Left kidney (tissue), 8 donors: ENCODE results near the gene RGS7BP. TPM values are rescaled to one million over a fixed set of nuclear protein-coding genes. Genes with fewer than 3 reads are reported as not detected.
A peak's percentile ranks its signal among the peaks of the same experiment; 100 is the strongest.

Source experiments
- DNase-seq: peaks from one replicate; pipeline ENCODE4 v3.0.0-alpha.2; 2013
- long read RNA-seq, 8 donors: transcript quantifications; one replicate each; lab custom pipeline, GENCODE V29; 2026
- polyA plus RNA-seq: library from polyadenylated mRNA; unstranded; fragments of 120-200 nt; gene quantifications from one replicate; pipeline ENCODE4 v1.2.1, GENCODE V29; 2013; ENCODE audit not compliant: insufficient read length

RGS7BP gene
- polyA plus RNA-seq: 9.5 TPM
- long read RNA-seq, donor 1, full-length matches to known transcripts: 6 of 6 reads
- long read RNA-seq, donor 1, partial matches to known transcripts: 0 of 6 reads
- long read RNA-seq, donor 1, other reads (novel, unspliced or antisense): 0 of 6 reads
- long read RNA-seq, donor 2, full-length matches to known transcripts: 1 of 1 reads
- long read RNA-seq, donor 2, partial matches to known transcripts: 0 of 1 reads
- long read RNA-seq, donor 2, other reads (novel, unspliced or antisense): 0 of 1 reads
- long read RNA-seq, donor 3, full-length matches to known transcripts: 2 of 2 reads
- long read RNA-seq, donor 3, partial matches to known transcripts: 0 of 2 reads
- long read RNA-seq, donor 3, other reads (novel, unspliced or antisense): 0 of 2 reads
- long read RNA-seq, donor 4: 0 reads
- long read RNA-seq, donor 5: 0 reads
- long read RNA-seq, donor 6, full-length matches to known transcripts: 1 of 1 reads
- long read RNA-seq, donor 6, partial matches to known transcripts: 0 of 1 reads
- long read RNA-seq, donor 6, other reads (novel, unspliced or antisense): 0 of 1 reads
- long read RNA-seq, donor 7, full-length matches to known transcripts: 4 of 4 reads
- long read RNA-seq, donor 7, partial matches to known transcripts: 0 of 4 reads
- long read RNA-seq, donor 7, other reads (novel, unspliced or antisense): 0 of 4 reads
- long read RNA-seq, donor 8, full-length matches to known transcripts: 1 of 1 reads
- long read RNA-seq, donor 8, partial matches to known transcripts: 0 of 1 reads
- long read RNA-seq, donor 8, other reads (novel, unspliced or antisense): 0 of 1 reads

DNA sequence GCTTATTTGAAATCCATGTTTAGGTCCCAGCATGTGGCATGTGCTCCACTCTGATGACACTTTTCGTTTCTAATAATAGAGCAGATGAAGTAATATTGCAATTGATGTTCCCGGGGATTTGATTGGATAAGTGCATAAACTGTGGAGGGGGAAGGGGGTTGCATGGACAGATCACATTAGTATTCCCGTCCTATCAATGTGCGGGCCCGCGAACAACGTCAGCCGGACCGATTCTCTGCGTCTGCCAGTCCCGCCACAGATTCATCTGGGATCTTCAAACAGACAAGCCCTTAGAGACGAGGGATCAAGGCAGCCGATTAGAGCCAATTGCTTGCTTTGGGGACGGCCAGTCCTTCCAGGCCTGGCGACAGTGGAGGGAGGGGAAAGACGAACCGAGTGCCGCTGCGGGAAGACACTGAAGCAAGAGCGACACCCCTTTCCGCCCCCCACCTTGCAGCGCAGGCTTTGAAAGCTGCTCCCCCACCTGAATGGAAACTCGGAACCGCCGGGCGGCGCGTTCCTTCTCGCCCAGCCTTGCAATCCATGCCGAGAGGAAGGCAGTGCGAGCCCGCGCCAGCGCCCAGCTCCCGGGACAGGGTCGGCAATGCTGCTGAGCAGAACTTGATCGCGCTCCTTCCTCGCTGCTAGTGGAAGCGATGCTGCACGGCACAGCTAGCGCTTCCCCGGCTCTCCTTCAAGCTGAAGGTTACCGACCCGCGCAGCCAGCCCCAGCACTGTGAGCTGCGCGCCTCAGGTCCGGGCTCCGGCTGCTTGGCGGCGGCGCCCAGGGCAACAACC is at the start of gene RGS7BP:
Gene RGS7BP, plus strand, starts transcription at position 247 of the 798 bp plus-strand sequence. CDS start 610 bp downstream, outside the sequence.
- peak; percentile 55 for DNase-seq

DNA sequence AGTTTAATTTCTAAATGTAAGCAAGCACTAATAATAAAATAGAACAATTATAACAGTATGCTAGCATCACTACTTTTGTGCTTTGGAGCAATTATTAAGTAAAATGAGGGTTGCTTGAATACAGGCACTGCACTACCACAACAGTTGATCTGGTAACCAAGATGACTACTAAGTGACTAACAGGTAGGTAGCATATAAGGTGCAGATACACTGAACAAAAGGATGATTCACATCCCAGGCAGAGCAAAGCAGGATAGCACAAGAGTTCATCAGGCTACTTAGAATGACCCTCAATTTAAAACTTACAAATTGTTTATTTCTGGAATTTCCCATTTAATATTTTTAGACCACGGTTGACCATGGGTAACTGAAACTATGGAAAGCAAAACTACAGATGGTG is 48.0 kb upstream of the RGS7BP start:
- no peak for DNase-seq

DNA sequence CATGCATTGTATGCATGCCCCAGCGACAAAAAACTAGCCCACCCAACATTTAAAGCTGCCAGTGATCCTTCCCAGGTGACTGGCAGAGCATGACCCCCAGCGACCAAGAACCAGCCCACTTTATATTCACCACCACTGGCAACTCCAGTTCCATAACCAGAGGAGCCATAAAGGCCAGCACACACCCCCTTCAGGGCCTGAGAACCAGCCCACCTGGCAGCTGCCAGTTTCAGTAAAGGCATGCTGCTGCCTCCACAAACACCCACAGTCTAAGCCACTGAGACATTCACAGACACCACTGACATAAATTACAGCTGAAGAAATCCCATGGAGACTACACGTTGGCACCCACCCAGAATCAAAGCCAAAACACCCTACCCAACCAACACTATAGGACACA is 46.9 kb upstream of the RGS7BP start:
- no peak for DNase-seq

DNA sequence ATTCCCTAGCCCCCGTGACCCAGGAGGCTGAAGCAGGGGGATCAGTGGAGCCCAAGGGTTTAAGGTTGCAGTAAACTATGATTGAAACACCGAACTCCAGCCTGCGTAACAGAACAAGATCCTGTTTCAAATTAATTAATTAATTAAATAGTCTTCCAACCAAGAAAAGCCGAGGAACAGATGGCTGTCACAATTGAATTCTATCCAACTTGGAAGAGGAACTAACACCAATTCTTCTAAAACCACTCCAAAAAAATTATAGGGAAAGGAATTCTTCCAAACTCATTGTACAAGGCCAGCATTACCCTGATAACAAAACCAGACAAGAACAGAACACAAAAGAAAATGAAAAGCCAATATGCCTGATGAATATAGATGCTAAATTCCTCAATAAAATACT is 43.4 kb upstream of the RGS7BP start:
- DNase-seq: no peak

DNA sequence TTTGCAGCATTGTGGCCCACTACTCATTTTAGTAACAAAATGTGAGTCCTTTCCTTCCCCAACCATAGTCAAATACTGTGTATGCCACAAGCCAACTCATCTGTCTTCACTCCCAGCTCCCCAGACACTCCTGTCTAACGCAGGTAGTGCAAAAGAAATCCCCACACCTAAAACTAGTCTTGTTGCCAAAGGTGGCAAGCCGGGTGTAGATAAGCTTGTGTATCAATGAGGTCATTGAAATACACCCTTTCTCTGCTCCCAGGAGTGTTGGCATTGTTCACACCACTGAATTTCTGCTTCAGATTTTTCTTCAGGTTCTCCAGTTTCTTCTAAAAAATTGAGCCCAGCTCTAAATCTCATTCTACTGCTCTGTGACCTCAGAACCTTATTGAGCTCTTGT is 19.7 kb upstream of the RGS7BP start:
- no peak for DNase-seq

DNA sequence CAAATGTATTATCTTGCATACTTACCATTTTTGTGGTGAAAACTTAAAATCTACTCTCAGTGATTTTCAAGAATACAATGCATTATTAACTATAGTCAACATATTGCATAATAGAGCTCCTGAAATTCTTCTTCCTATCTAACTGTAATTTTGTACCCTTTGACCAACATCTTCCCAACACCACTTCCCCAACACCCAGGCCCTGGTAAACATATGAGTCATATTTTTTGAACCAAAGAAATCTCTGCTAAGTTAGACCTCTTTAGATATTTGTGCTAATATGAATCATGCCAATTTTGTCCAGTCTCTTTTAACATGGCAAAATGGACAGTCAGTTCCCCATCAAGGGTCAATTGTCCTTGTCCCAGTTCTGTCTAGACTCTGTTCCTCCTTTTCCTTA is 18.5 kb upstream of the RGS7BP start:
- DNase-seq: no peak

DNA sequence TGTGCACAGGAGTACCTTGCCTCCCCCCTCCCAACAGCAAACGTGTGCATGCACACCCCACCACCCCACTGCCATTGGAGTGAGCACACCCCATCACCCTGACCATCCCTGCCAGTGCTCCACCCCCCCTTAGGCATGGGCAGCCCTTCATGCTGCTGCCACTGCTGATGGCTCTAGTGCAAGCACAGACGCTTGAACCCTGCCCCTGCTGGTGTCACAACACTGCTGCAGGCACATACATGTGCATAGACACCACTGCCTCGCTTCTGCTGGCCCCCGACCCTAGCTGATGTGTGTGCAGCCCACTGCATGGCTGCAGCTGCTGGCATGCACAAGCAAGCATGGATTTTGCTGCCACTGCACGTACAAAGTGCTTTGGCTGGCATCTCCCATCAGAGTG is 16.0 kb upstream of the RGS7BP start:
- DNase-seq: no peak

DNA sequence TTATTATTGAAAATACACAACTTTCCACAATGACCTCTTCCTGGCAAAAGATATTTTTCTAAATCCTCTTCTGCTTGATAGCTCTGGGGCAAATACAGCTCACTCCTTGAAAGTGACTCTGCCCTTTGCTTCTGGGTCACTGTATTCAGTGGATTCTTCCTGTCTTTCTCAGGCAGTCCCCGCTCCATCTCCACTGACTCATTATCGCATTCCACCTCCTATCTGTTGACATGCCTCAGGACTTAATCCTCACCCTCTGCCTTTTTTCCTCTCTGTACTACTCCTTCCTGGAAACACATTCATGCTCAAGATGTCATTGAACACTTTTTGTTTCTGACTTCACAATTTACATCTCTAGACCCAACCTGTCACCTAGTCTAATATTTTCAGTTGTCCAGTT is 8.4 kb upstream of the RGS7BP start:
- no peak for DNase-seq

DNA sequence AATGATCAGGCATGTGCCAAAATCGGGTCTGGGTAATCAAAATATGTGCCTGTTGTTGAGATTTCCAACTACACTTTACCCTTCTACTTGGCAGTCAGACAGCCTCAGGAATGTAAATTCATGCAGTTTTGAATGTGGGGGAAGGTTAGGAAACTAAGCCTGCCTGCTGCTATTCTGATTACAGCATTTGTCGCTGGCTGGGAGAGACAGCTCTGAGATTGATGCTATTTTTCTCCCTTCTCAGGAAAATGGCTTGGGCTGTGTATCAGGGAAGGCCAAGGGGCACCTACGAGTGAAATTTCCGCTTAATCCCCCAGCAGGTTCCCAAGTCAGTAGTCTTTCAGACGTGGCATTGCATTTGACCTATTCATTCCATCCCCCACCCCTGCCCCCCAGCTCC is 3.6 kb upstream of the RGS7BP start:
- DNase-seq: peak; percentile 12

DNA sequence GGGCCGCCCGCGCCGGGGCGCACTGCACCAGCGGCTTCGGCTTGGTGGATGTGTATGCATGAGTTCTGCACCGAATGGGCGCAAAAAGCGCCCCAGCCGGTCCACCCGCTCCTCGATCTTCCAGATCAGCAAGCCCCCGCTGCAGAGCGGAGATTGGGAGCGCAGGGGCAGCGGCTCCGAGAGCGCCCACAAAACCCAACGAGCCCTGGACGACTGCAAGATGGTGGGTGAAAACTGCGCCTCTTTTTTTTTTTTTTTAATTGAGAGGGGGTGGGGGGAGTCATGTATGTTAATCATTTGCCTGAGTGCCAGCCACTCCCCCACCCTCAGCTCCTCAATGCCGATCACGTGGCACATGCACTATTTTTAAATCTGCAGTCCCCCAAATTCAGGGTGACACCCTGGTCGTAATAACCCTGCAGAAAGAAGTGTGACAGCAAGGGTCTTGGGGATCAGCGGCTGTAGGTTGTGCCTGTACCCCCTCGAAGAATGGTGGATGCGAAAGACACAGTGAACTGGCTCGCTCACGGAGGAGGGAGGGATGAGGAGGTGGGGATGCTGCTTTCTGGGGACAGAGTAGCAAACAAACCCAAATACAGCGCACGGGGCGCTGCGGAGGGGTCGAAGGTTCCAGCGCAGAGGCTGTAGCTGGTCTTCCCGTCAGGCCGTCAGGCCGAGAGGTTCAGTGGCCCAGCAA is 900 bp downstream of the RGS7BP start:
- peak; percentile 36 for DNase-seq

DNA sequence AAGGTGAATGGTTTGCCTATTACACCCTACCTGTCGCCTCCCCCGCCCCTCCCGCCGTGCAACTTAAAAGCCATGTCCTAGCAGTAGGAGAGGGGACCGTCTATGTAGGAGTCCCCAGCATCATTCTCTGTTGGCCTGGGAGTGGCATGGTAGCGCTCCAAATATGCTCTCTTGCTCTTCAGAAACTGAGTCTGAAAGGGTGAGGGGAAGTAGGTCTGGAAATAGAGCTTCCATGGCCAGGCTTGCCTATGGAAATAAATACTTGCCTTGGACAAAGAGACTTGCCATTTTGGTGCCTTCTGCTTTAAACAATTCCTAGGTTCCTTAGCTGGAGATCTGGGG is 1.4 kb downstream of the RGS7BP start:
- DNase-seq: no peak

DNA sequence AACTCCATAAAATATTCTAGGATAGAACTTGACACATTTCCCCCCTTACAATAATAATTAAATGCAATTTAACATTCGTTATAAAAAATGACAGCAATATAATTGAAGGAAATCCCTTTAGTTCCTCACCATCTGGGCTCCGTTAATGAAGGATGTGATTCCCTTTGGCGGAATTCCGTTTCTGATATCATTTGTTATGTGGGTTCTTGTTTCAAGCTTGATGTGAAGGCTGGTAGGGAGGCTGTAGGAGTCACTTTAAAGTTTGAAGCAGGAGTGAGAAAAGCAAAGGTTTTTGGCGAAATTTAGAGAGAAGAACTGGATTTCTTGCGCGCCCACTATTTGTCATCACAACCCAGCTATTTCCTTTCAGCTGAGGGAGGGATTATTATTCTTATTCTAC is 4.0 kb downstream of the RGS7BP start:
- DNase-seq: no peak

DNA sequence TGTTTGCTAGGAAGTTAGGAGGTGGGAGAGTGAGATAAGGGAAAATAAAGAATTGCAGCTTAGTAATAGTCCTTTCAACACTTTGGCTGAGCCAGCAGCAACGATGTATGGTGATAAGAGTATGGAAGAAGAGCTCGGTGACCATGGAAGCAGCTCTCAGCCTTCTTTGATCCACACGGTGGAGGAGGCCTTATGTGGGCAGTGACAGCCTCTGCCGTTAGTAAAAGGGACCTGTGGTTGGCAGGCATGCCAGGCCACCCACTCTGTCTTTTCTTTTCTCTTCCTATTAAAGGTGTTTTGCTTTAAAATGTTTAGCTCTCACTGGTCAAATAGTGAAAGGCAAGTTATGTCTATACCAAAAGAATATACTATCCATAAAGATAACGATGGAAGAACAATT is 7.7 kb downstream of the RGS7BP start:
- DNase-seq: no peak

DNA sequence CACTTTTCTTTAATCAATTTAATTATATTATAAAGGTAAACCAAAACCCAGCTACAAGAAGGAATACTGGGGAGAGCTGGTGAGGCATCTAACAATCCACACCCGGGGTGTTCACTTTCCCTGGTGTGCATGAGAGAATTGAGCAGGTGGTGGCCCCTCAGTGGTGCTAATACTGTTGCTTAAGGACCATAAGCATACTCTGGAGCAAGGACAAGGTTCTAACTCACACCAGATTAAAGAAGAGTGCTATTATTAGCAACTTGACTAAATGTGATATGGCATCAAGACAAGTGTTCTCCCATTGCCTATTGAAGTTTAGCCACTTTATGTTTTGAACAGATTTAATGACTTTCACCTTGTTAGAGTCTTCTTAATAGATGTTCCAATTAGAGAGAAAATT is 8.8 kb downstream of the RGS7BP start:
- no peak for DNase-seq

DNA sequence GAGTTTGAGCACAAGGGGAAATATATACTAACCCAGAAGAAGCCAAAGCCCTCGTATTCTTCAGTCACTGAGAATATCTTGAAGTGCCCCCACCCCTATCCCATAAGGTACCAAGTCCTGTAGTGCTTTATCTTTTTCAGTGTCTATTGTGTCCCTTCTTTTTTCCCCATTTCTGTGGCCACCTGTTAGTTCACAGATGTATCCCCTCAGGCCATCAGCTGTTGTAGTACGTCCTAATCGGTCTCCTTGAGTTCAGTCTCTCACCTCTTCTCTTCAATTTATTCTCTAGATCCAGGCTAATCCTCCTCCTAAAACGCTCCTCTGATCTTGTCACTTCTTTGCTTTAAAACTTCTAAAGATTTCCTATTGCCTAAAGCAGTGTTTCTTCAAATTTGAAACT is 10.4 kb downstream of the RGS7BP start:
- no peak for DNase-seq

DNA sequence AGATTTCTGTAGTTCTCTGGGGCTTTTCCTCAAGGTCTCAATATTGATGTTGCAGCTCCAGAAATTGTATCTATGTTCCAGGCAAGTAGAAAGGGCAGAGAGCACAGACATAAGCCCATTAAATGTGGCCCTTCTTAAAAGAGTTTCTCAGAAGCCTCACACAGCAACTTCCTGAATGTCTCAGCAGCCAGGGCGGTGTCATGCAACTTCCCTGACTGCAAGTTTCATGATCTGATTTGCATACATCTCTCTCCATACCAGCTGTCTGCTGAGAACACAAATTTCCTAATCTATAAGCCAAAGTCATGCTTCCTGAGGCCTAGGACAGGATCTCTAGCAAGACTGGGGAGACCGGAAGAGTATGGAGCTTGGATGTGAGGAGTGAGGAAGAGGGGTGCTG is 13.0 kb downstream of the RGS7BP start:
- no peak for DNase-seq

DNA sequence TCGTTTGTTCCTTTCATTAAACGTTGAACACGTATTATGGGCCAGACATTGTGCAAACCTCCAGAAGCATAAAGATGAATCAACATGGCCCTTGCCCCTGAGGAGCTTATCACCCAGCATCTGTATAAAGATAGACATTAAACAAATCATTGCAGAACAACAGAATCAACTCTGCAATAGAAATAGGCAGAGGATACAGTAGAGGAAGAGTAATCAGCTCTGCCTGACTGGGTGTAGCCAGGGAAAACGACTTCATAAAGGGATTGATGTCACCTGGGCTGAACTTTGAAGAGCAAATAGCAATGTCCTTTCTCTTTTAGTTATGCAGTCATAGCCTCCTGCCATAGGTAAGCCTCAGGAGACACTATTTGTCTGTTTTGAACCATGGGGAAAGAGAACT is 13.4 kb downstream of the RGS7BP start:
- no peak for DNase-seq

DNA sequence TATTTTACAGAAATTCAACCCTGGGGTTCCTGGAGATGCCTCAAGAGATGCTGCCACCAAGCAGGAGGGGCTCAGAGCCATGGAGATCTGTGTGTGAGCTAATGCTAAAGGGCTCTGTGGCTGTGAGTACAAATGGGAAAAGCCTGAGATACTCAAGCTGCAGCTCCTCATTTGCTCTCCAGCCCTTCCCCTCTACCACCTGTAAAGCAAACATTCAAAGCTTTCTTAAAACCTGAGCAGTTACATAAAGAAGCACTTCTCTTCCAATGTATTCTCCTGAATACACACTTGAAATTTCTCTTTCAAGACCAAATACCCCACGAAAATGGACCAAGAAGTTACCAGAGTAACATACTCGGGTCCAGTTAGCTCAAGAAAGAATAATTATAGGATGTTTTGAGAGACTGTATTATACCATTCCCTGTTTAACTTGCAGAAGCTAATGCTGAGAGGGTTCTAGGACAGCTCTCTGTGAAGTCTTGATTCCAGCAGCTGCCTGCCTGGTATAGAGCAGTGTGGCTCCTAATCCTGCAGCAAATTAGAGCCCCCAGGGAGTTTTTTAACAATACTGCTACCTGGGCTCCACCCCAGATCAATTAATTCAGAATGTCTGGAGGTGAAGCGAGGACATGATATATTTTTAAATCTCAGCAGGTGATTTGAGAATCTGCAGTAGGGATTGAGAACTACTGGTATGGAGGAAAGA is 21.1 kb downstream of the RGS7BP start:
- no peak for DNase-seq

DNA sequence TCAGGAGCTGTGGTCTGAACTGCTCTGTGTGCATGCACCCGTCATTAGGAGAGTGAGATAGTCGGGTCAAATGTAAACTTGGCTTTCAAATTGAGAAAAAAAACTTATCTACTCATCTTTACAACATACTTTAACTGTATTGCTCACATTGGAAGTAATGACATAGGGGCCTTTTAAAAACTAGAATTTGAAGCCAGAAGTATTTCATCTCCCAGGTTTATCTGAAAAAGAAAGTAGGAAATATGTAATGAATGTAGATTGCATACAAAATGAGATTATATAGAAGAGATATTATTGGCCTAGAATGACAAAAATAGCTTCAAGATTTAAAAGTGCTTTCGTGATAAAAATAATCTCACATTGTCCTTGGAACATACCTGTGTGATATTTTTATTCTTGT is 24.3 kb downstream of the RGS7BP start:
- no peak for DNase-seq

DNA sequence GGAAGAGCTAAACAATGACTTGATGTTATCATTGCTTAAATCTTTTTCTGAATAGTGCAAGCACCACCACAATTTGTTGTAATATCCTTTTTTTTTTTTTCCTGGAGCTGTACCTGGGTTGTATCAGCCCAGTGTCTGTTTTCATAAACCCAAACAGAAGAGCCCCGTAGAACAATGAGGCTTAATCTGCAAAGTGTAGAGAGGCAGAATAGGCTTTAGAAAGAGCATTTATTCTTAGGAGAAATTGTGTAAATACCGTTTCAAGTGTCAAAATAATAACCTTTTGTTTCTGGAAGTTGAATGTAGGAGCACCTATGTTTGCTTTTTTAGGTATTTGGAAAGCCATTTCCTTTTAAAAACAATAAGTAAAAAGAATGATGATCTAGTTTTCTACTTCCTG is 26.4 kb downstream of the RGS7BP start:
- no peak for DNase-seq

DNA sequence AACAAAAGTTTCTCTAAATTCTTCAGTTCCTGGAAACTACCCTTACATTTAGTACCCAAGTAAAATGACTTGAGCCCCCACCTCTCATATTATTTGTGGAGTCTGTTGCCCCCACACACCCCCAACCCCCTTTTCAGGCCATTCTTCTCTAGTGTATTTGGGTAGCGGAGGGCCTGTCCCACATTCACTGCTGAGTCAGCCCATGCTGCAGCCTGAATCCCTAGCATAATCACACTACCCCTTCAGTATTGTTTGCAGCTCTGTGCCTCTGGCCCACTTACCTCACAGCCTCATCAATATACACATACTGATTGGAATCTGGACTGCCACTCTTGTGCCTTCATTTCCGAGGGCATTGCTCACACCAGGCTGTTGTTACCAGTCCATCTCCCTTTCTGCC is 26.8 kb downstream of the RGS7BP start:
- no peak for DNase-seq

DNA sequence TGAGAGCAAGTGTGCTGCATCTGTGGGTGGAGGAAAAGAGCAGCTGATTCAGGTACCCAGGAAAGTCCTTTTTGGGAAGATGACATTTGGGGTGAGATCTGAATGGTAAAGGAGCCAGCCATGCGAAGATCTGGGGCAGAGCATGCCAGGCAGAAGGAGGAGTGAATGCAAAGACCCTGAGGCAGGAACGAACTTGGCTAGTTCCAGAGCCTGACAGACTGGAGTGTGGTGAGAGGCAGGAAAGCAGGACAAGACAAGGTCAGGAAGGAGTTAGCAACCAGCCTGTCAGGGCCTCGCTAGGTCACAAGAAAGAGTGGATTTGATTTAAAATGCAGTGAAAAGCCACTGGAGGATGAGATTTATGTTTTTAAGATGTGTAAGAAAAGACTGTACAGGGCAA is 28.2 kb downstream of the RGS7BP start:
- DNase-seq: no peak
